ELR (cell line): ENCODE data around the gene FAM227B.
A peak's percentile ranks its signal among the peaks of the same experiment; 100 is the strongest.
"Not testable (repeated sequence)": the region's sequence is repeated elsewhere in the genome, so short reads cannot be mapped to it uniquely, and the experiment has no call there.

Experiments used
- DNase-seq: peaks from one replicate; pipeline ENCODE4 v3.0.0-alpha.2; 2015; ENCODE audit warnings: low read depth

FAM227B gene

GRCh38 chr15:49372366-49372765 lies 248.3 kb downstream of the FAM227B start:
- no peak for DNase-seq

DNA sequence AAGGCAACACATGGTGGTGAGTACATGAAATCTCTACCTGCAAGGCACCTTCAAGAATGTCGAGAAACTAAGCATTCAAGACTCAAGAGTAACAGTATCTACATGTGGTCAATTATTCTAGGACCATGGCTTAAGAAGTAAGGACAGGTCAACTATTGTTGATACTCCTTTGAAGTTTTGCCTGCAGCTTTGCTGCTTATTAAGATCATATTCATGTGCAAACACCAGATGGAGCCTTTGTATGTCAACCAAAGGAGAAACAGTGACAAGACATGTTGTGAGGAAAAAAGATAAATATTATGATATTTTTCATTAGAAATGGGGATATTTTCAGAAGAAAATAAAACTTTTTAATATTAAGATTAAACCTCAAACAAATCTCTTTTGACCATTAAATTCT lies 249.8 kb downstream of the FAM227B start:
- DNase-seq: peak; percentile 46

DNA sequence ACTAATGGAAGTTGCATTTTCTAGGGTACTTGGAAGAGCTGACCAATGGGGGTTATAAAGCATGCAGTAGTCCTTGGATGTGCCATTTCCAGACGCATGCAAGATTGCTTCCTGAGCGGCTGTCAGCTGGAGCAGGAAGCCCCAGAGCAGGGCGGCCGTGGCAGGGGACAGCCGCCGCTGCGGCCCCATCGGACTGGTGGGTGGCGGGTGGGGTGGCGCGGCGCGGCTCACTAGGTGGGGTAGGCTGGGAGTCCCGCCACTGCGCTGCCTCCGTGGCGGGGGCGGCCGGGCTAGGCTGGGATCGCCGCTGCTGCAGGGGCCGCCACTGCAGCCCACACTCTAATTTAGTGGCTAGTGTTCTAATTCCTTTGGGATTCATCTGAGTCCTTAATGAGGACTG lies 254.1 kb downstream of the FAM227B start:
- no peak for DNase-seq

GRCh38 chr15:49361370-49361769 lies 259.2 kb downstream of the FAM227B start:
- DNase-seq: no peak

DNA sequence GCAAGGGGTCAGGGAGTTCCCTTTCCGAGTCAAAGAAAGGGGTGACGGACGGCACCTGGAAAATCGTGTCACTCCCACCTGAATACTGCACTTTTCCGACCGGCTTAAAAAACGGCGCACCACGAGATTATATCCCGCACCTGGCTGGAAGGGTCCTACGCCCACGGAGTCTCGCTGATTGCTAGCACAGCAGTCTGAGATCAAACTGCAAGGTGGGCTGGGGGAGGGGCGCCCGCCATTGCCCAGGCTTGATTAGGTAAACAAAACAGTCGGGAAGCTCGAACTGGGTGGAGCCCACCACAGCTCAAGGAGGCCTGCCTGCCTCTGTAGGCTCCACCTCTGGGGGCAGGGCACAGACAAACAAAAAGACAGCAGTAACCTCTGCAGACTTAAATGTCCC lies 266.2 kb downstream of the FAM227B start:
- DNase-seq: not testable (repeated sequence)

DNA sequence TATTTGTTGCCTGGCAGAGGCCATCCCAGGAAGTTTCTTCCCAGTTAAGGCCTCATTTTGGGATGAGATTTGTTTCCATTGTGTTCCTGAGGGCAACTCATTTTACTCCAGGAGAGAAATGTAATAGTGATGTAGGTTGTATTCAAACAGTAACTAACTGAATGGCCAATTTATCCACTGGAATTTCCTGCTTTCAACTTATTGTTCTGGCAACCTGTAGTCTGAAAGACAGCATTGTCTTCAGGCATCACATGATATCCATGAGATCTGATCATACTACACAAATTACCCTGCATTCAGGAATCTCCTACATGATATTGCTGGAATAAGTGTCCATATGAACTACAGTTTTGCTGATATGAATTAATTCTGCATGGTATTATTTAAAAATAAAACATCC lies 277.1 kb downstream of the FAM227B start:
- no peak for DNase-seq

DNA sequence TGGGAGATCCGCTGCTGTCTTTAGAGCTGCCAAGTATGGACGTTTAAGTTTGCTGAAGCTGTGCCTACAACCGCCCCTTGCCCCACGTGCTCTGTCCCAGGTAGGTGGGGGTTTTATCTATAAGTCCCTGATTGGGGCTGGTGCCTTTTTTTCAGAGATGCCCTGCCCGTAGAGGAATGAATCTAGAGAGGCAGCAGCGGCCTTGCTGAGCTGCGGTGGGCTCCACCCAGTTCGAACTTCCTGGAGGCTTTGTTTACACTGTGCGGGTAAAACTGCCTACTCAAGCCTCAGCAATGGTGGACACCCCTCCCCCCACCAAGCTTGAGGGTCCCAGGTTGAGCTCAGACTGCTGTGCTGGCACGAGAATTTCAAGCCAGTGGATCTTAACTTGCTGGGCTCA lies 281.0 kb downstream of the FAM227B start:
- no peak for DNase-seq

GRCh38 chr15:49331951-49332350 lies 288.7 kb downstream of the FAM227B start:
- peak; percentile 13 for DNase-seq

GRCh38 chr15:49331442-49331841 lies 289.2 kb downstream of the FAM227B start:
- DNase-seq: no peak

DNA sequence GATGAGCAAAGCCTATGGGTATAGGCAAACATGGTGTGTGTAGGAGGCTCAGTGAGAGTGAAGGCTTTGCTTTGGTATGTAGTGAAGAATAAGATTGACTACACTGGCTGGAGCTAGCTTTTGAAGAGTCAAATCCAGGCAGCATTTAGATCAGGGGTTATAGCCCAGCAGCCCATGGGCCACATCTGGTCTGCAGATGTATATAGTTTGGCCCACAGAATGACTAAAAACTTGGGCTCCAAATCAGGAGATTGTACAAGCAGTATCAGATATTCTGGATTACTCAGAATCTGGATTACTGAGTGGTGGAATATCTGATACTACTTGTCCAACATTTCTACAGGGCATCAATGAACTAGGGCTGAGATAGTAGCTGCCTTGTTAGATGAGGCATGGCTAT lies 290.5 kb downstream of the FAM227B start:
- no peak for DNase-seq

- no peak for DNase-seq
Observed at GRCh38 chr15:49328941-49329340, 291.7 kb downstream of the FAM227B start.

DNA sequence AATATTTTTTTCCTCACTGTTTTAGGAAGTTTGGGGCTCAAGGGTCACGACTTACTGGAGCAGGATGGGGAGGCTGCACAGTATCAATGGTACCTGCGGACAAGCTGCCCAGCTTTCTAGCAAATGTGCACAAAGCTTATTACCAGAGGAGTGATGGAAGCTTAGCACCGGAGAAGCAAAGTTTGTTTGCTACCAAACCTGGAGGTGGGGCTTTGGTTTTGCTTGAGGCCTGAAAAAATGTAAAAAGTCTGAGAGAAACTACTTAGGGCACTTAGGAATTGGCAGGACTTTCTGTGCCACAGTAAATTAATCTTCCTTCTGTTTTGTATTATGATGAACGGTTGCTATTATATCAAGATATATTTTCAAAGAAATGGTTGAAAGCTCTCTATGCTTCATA lies 292.7 kb downstream of the FAM227B start:
- no peak for DNase-seq

- DNase-seq: no peak
Observed at GRCh38 chr15:49323207-49323606, 297.4 kb downstream of the FAM227B start.

DNA sequence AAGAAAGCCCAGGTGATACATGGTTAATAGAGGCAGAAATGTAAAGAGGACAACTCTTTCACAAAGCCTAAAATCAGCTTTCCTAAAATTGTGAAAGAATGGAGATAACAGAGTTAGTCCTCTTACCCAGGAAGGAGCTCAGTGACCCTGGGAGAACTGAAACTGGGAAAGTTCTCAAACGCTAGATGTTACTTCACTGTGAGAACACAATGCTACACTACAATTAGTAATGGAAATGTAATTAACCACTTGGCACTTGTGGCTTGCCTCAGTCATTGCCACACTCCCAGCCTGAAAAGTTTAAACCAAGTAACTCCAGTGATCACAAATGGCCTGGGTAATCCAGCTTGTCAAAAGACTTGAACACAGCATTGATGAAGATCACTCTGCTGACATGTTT lies 300.3 kb downstream of the FAM227B start:
- DNase-seq: no peak

- no peak for DNase-seq
Observed at GRCh38 chr15:49315391-49315823, 305.2 kb downstream of the FAM227B start.

DNA sequence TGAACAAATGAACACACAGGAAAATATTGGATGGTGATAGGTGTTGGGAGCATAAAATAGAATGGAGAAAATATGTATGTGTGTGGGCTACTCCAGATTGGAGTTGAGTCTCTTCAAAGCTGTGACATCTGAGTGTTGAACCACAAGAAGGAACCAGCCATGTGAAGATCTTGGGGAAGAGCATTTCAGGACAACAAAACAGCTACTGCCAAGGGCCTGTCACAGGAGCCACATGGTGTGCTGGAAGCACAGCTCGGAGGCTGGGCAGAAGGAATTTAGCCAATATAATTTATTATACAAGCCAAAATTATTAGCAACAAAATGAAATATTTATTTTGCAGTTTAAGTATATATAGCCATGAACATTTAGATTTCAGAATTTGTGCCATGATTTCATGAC lies 305.9 kb downstream of the FAM227B start:
- no peak for DNase-seq

DNA sequence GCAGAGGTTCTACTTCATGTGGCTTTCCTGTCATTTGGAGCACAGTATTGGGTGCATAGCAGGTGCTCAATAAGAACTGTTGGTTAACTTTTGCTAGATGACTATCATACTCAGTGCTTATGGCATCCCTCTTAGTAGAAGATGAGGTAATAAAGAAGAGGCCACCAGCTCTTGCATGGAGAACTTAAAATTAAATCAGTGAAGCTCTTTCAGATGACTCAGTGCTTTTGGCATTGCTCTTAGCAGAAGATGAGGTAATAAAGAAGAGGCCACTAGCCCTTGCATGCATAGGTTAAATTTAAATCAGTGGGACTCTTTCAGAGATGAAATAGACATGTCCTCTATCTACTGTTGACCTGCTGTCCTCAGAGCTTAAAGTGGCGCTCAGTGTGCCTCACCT lies 307.0 kb downstream of the FAM227B start:
- peak; percentile 67 for DNase-seq

DNA sequence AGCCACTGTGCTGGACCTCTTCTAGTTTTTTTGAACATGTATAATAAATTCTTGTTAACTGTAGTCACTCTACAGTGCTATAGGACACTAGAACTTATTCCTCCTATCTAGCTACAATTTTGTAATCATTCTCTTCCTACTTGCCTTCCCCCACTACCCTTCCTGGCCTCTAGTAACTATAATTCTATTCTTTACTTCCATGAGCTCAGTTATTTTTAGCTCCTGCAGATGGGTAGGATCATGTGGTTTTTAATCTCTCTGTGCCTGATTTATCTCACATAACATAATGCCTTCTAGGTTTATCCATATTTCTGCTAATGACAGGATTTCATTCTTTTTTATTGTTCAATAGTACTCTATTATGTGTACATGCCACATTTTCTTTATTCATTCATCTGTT lies 310.7 kb downstream of the FAM227B start:
- no peak for DNase-seq

- no peak for DNase-seq
Observed at GRCh38 chr15:49308686-49309085, 311.9 kb downstream of the FAM227B start.

DNA sequence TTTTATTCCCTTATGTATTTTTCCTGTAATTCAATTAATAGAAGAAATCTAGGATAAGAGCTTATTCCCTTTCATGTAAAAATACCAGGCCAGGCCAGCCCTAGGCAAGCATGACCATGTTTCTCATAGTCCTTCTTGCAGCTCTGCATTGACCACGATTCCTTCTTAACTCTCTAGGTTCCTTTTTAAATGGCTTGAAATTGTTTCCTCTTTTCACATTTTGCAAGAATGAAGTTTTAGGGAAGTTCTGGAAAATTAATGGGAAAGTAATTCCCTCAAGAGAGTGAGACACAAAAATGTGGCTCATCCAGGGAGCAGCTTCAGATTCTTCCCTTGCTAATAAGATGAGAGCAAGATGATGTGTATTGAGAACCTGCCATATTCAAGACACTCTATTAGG lies 314.1 kb downstream of the FAM227B start:
- no peak for DNase-seq

DNA sequence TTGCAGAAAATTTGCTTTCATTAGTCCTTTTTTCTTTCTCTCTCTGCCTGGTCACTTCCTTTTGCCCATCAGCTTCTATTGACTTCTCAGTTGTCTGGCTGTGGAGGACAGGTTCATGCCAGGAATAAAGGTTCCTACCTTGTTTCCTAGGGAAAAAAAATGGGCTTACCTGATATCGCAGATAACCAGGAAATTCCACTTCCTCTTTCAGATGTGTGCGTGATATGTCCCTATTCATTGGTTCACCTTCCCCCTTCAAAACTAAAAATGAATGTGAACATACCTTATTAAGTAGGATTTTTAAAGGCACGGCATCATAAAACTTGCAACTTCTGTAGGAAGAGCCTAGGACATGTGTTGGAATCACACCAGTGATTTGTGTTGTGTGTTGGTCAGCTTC lies 317.6 kb downstream of the FAM227B start:
- no peak for DNase-seq

DNA sequence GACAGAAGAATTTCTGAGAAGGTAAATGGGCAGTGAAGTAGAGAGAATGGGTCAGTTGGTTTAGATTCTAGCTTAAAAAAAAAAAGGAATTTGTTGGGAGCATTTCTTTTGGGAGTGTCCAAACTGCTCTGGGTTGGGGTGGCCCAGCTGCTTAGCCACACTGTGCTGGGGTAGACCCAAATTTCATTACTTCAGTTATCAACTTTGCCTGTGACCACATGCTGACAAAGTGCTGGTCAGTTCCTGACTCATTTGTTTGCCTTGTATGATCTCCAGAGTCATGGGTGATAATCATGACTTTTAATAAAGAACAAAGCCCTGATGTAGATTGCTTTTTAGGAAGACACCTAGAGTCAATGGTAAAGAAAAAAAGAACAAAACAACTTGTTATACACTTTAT lies 319.1 kb downstream of the FAM227B start:
- peak; percentile 15 for DNase-seq

- no peak for DNase-seq
Observed at GRCh38 chr15:49300856-49301255, 319.8 kb downstream of the FAM227B start.

- no peak for DNase-seq
Observed at GRCh38 chr15:49297584-49297983, 323.0 kb downstream of the FAM227B start.

DNA sequence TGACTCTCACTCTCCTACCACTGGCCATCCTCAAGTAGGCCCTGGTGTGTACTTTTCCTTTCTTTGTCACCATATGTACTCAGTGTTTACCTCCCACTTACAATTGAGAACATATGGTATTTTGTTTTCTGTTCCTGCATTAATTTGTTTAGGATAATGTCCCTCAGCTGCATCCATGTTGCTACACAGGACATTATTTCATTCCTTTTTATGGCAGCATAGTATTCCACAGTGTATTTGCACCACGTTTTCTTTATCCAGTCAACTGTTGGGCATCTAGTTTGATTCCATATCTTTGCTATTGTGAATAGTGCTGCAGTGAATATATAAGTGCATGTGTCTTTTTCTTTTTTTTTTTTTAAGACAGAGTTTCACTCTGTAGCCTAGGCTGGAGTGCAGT lies 324.4 kb downstream of the FAM227B start:
- DNase-seq: no peak
